K562 (cell line): ENCODE data around the gene HECA. TPM values are rescaled to one million over a fixed set of nuclear protein-coding genes. Genes with fewer than 3 reads are reported as not detected.

Source experiments
- CREB1 ChIP-seq, 2 experiments: sonication (generic) in 1 of 2; formaldehyde crosslinking in 1 of 2; IDR thresholded peaks; 2 replicates each; pipeline versions ENCODE4 v1.6.1 to v1.8.0; 2012 to 2022; ENCODE audit warnings: inconsistent platforms in 1 of 2, mild to moderate bottlenecking in 1 of 2, missing genetic modification reagents in 1 of 2, moderate library complexity in 1 of 2
- FOXM1 ChIP-seq, 2 experiments: fragments of 450-650 bp in 1 of 2; sonication (generic) in 1 of 2; formaldehyde crosslinking in 1 of 2; IDR thresholded peaks; 2 replicates each; pipeline versions ENCODE4 v1.6.1 to v1.9.0; 2017 to 2022; ENCODE audit warnings: low read depth in 2 of 2, mild to moderate bottlenecking in 2 of 2, missing genetic modification reagents in 1 of 2, moderate library complexity in 1 of 2
- GABPA ChIP-seq: fragments of 200-800 bp; sonication (Bioruptor generic); conservative IDR thresholded peaks from 2 replicates; pipeline ENCODE4 v1.6.1; 2016; ENCODE audit warnings: low read depth, missing genetic modification characterization, missing compliant biosample characterization
- GATAD2A ChIP-seq: fragments of 450-650 bp; IDR thresholded peaks from 2 replicates; pipeline ENCODE4 v1.6.1; 2017
- JUNB ChIP-seq: fragments of 450-650 bp; formaldehyde crosslinking; conservative IDR thresholded peaks from 2 replicates; pipeline ENCODE4 v1.4.0; 2020; ENCODE audit warnings: mild to moderate bottlenecking
- KLF13 ChIP-seq: fragments of 450-650 bp; IDR thresholded peaks from 2 replicates; pipeline ENCODE4 v1.6.1; 2016; ENCODE audit warnings: missing genetic modification characterization, low read depth, mild to moderate bottlenecking, missing compliant biosample characterization, moderate library complexity, borderline replicate concordance
- MAX ChIP-seq: sonication (generic); formaldehyde crosslinking; IDR thresholded peaks from 2 replicates; pipeline ENCODE4 v1.9.0; 2022; ENCODE audit warnings: mild to moderate bottlenecking, missing genetic modification reagents
- NBN ChIP-seq: fragments of 450-650 bp; IDR thresholded peaks from 2 replicates; pipeline ENCODE4 v1.6.1; 2016; ENCODE audit warnings: low read depth, mild to moderate bottlenecking
- NCOA1 ChIP-seq: fragments of 450-650 bp; IDR thresholded peaks from 2 replicates; pipeline ENCODE4 v1.6.1; 2016; ENCODE audit warnings: low read depth
- NCOA6 ChIP-seq: fragments of 450-650 bp; IDR thresholded peaks from 2 replicates; pipeline ENCODE4 v1.6.1; 2017; ENCODE audit warnings: mild to moderate bottlenecking
- RB1 ChIP-seq: fragments of 450-650 bp; IDR thresholded peaks from 2 replicates; pipeline ENCODE4 v1.6.1; 2017; ENCODE audit warnings: low read depth, mild to moderate bottlenecking
- RBM34 ChIP-seq: fragments of 200-400 bp; formaldehyde crosslinking; IDR thresholded peaks from 2 replicates; pipeline ENCODE4 v1.6.1; 2018; ENCODE audit warnings: low read length, borderline replicate concordance; ENCODE audit not compliant: insufficient read depth
- SIN3B ChIP-seq: fragments of 450-650 bp; IDR thresholded peaks from 2 replicates; pipeline ENCODE4 v1.6.1; 2017; ENCODE audit warnings: low read depth, mild to moderate bottlenecking, moderate library complexity
- SMAD4 ChIP-seq: fragments of 250-450 bp; sonication (Bioruptor Pico); conservative IDR thresholded peaks from 2 replicates; pipeline ENCODE4 v1.8.0; 2021; ENCODE audit warnings: inconsistent platforms, mild to moderate bottlenecking, moderate library complexity
- SRF ChIP-seq, 2 experiments: fragments of 250-450, 450-650 bp in 1 of 2; sonication (Bioruptor Pico) in 1 of 2; sonication (generic) in 1 of 2; formaldehyde crosslinking; IDR thresholded peaks; 2 replicates each; pipeline versions ENCODE4 v1.5.0 to v1.5.1; 2020 to 2022; ENCODE audit warnings: mild to moderate bottlenecking in 1 of 2, missing genetic modification reagents in 1 of 2
- THAP12 ChIP-seq: fragments of 250-450 bp; sonication (Bioruptor Pico); IDR thresholded peaks from 2 replicates; pipeline ENCODE4 v1.9.0; 2021; ENCODE audit warnings: mild to moderate bottlenecking, inconsistent platforms
- THAP7 ChIP-seq: fragments of 250-450 bp; sonication (Bioruptor Pico); IDR thresholded peaks from 2 replicates; pipeline ENCODE4 v1.5.0; 2021
- ZBTB9 ChIP-seq: fragments of 450-650 bp; formaldehyde crosslinking; IDR thresholded peaks from 2 replicates; pipeline ENCODE4 v1.4.0; 2020; ENCODE audit warnings: mild to moderate bottlenecking, moderate library complexity
- ZC3H11A ChIP-seq: IDR thresholded peaks from 2 replicates; pipeline ENCODE4 v1.6.1; 2012; ENCODE audit warnings: low read depth, low read length, improper control_type of control experiment
- ZNF398 ChIP-seq: fragments of 250-450 bp; sonication (Bioruptor Pico); IDR thresholded peaks from 2 replicates; pipeline ENCODE4 v1.8.0; 2021; ENCODE audit warnings: moderate library complexity, mild to moderate bottlenecking, inconsistent platforms
- ZSCAN32 ChIP-seq: fragments of 450-650 bp; formaldehyde crosslinking; IDR thresholded peaks from 2 replicates; pipeline ENCODE4 v1.4.0; 2020; ENCODE audit warnings: mild to moderate bottlenecking, moderate library complexity
- polyA plus RNA-seq, 8 experiments: library from polyadenylated mRNA; depleted of rRNA in 4 of 8; stranded (reverse) in 5 of 8; unstranded in 3 of 8; fragments of >200 nt; fragmentation: Nextera tagmentation in 2 of 8; fragmentation: Illumina TruSeq in 1 of 8; extraction: Ambion mirVana in 2 of 8; extraction: Trizol in 1 of 8; gene quantifications; 2 replicates each; pipeline versions ENCODE4 v1.2.1 to v1.2.3, GENCODE V29; 2011 to 2014; ENCODE audit warnings: inconsistent platforms in 1 of 8, missing spikeins in 1 of 8
- total RNA-seq, 7 experiments: library from RNA; depleted of rRNA in 6 of 7; stranded (reverse); fragments of >200 nt in 6 of 7; fragmentation: Illumina TruSeq in 2 of 7; extraction: Trizol in 2 of 7; gene quantifications; 2 replicates each; pipeline versions ENCODE4 v1.2.1 to v1.2.3, GENCODE V29; 2011 to 2021; ENCODE audit warnings: low replicate concordance in 1 of 7

HECA gene
- total and polyA plus RNA-seq, 9 of the 15 experiments (the other 6 are each of a cell fraction or from before 2014, with no cell fraction given): 0.31 to 2.3 (median 1.1) TPM

- TF ChIP-seq ZBTB9 (CRISPR knock-in tag) (peak; percentile 69; the same call in 1 of the 2 replicates), THAP7 (no peak), ZSCAN32 (CRISPR knock-in tag) (no peak), KLF13 (tag) (peak; percentile 97), JUNB (peak; percentile 98), FOXM1 (IDR thresholded peaks at IDR 0.05; ENCODE audit: low read depth) (no peak), FOXM1 (CRISPR knock-in tag; IDR thresholded peaks at IDR 0.05; ENCODE audit: low read depth) (no peak), SRF (CRISPR knock-in tag; IDR thresholded peaks at IDR 0.05) (no peak), RB1 (peak; percentile 94), RBM34 (no peak), NCOA1 (peak; percentile 98), ZNF398 (CRISPR knock-in tag) (no peak), CREB1 (IDR thresholded peaks at IDR 0.05) (peak; percentile 100), CREB1 (CRISPR knock-in tag; IDR thresholded peaks at IDR 0.05) (peak; percentile 99), SMAD4 (peak; percentile 67), THAP12 (CRISPR knock-in tag) (peak; percentile 59; the same call in 1 of the 2 replicates), GABPA (tag) (peak; percentile 42), SIN3B (peak; percentile 61; the same call in 1 of the 2 replicates), NCOA6 (0 out of 2 replicates have a peak, but pooled peaks have one; percentile 34), ZC3H11A (peak; percentile 88; the same call in 1 of the 2 replicates), MAX (CRISPR knock-in tag) (peak; percentile 55), GATAD2A (no peak), NBN (peak; percentile 100)
These were observed at the start of gene HECA (continued) for GRCh38 chr6:139134817-139135577.
